Choroid plexus epithelial cell (primary cell): ENCODE data around the gene KRTAP5-5.
"Not testable (repeated sequence)": the region's sequence is repeated elsewhere in the genome, so short reads cannot be mapped to it uniquely, and the experiment has no call there.

Source experiments
- DNase-seq: peaks from one replicate; pipeline ENCODE4 v3.0.0-alpha.2; 2010; ENCODE audit warnings: low read depth
- H3K4me3 ChIP-seq: 2 replicates; pipeline ENCODE4 v1.5.1; 2011; ENCODE audit warnings: low read depth, mild to moderate bottlenecking, control low read depth, low read length, moderate library complexity
- CTCF ChIP-seq: conservative IDR thresholded peaks from 2 replicates; pipeline ENCODE4 v1.5.1; 2011; ENCODE audit warnings: low read depth, mild to moderate bottlenecking, control low read depth, inconsistent platforms, low read length, moderate library complexity

Gene KRTAP5-5

DNA sequence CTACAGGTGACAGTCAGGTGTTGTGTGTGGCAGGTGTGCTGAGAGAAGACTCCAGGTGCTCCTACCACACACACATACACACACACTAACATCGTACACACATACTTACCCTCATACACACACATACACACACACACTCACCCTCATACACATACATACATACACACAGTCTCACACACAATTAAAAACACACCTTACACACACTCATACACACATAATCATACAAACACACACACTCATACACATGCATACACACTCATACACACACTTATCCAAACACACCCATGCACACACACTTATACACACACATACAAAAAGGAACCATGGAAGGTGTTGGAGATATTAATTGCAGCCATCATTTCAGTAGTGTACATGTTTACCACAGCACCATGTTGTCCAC is 25.9 kb upstream of the KRTAP5-5 start:
- no peak overlapping the region for H3K4me3 ChIP-seq
- no peak for TF ChIP-seq CTCF
- DNase-seq: no peak

- DNase-seq: no peak
- no peak for TF ChIP-seq CTCF
- H3K4me3 ChIP-seq: no peak overlapping the region
Observed at GRCh38 chr11:1604181-1604580, 25.4 kb upstream of the KRTAP5-5 start.

DNA sequence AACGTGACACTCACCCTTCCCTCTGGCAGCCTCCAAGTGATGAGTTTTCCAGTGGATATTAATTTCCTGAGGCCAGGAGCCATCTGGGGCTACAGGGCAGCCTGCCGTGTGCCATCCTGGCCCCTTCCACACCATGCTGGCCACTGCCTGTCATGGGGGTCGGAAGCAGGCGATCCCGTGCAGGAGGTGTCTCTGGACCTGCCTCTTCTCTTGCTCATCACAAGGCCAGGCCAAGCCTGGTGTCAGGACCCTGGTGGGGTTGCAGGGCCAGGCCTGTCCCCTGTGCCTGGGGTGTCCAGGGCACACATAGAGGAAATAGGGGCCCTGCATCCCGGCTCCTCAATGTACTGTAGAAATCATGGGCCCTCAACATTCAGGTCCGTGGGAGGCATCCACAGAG is 24.9 kb upstream of the KRTAP5-5 start:
- DNase-seq: no peak
- no peak for TF ChIP-seq CTCF
- H3K4me3 ChIP-seq: no peak overlapping the region

GRCh38 chr11:1605923-1606322 is 23.7 kb upstream of the KRTAP5-5 start:
- not testable (repeated sequence) for DNase-seq, H3K4me3 ChIP-seq

GRCh38 chr11:1607156-1607845 is 22.3 kb upstream of the KRTAP5-5 start:
- H3K4me3 ChIP-seq: not testable (repeated sequence)

DNA sequence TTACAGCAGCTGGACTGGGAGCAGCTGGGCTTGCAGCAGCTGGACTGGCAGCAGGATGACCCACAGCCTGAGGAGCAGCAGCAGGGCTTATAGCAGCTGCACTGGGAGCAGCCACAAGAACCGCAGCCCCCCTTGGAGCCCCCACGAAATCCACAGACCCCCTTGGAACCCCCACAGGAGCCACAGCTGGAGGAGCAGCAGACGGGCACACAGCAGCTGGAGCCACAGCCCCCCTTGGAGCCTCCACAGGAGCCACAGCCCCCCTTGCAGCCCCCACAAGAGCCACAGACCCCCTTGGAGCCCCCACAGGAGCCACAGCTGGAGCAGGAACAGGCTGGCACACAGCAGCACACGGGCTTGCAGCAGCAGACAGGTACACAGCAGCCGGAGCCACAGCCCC is 21.7 kb upstream of the KRTAP5-5 start:
- not testable (repeated sequence) for H3K4me3 ChIP-seq, DNase-seq

More at GRCh38 chr11:1607156-1607845, 22.3 kb upstream of the KRTAP5-5 start:
- peak; percentile 4 for DNase-seq

DNA sequence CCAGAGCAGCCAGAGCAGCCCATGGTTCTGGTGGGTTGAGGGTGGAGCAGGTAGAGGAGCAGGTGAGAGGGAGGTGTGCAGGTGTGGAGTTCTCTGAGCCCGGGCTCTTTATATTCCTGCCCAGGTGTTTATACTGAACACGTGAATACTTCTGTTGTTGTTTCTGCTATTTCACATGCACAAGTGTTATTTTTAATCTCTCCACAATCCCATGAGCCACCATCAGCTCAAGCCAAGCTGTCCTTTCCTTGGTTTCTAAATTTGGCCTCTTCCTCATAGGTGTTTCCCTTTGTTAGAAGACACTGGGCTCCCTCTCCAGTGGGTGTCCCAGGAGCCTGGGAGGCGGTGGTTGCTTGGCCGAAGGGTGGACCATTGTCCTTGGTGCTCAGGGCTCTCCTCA is 21.2 kb upstream of the KRTAP5-5 start, which contains the start of gene KRTAP5-3:
KRTAP5-3 (minus strand) TSS at position 101 of the 400 bp plus-strand sequence; CDS start at position 23, 78 bp downstream.
- TF ChIP-seq CTCF: no peak
- H3K4me3 ChIP-seq: no peak within 1 kb of the TSS
- no peak for DNase-seq

DNA sequence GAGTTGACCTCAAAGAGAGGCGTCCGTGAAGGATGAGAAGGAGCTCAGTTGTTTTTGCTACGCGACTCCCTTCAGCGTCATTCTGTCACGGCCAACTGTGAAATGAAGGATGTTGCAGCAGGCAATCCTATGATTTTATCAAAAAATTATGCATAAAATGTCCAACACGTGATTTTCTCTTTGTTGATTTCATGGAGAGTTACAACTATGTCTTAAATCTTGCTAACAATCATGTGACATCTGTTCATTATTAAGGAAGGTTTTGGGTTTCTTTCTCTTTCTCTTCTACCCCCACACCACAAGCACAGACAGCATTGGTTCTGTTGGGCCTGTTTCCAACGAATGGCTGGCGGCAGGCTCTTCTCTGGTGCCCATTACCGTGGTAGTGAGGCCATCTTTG is 11.3 kb upstream of the KRTAP5-5 start:
- no peak for TF ChIP-seq CTCF
- no peak overlapping the region for H3K4me3 ChIP-seq
- no peak for DNase-seq
